NCI-H2107 treated with DMSO at 0.1 percent for 48 hours (cell line): ENCODE results near the gene PTPRN2.

ENCODE experiments used
- DNase-seq: peaks from one replicate; lab custom pipeline; 2025; ENCODE audit not compliant: unreplicated experiment; lab: John Stamatoyannopoulos, UW

The PTPRN2 gene

DNA sequence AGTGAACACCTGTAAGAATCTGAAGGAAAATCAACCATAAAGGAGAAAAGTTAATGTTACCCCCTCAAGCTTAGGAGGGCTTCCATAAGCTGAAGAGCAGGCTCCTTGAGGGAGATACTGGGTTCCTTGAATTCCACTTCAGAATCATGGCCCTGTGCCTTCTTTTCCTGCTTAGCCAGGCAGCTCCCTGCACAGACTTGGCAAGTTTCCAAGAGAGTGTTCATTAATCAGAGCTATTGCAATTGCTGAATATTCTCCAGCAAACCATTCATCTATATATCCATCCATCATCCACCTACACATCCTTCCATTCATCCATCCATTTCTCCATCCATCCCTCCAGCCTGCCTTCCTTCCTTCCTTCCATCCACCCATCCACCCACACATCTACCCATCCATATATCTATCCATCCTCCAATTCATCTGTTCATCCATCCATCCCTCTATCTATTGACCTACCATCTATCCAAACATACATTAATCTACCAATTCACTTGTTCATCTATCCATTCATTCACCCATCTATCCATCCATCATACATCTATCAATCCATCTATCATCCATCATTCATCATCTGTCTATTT is 574.4 kb downstream of the PTPRN2 start:
- no peak for DNase-seq

DNA sequence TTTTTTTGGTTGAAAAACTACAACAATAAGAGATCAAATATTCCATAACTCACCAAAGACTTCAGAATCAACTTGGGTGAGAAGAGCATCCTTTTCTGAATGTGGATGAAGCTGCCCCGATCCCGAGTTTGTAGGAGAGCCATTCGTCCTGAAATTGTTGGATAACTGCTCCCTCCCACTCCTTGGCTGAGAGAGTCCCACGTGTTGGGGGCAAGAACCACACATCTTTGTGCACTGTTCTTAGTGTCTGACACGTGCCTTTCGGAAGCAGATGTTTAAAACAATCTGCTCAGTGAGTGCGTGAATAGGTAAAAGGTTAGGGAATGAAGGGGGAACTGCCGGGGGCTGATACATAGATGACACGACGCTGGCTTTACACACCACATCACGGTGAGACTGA is 575.7 kb downstream of the PTPRN2 start:
- DNase-seq, result no peak

- no peak for DNase-seq
Observed at GRCh38 chr7:158010961-158011693, 576.5 kb downstream of the PTPRN2 start.

DNA sequence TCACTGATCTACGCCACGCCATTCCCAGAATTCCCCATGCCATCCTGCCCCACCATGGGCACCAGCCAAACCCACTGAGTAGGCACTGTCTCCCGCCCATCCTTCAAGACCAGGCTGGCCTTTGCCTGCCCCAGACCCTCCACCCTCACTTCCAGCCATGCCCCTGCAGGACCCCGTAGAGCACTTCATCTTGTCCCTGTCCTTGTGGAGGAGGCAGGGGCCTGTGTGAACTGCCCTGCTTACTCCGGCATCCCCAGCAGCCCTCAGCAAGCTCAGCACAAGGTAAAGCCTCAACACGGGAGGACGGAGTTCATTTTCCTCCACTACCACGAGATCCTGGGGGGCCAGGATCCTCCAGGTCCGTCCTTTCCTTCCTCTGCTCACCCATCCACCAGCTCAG is 577.7 kb downstream of the PTPRN2 start:
- no peak for DNase-seq

DNA sequence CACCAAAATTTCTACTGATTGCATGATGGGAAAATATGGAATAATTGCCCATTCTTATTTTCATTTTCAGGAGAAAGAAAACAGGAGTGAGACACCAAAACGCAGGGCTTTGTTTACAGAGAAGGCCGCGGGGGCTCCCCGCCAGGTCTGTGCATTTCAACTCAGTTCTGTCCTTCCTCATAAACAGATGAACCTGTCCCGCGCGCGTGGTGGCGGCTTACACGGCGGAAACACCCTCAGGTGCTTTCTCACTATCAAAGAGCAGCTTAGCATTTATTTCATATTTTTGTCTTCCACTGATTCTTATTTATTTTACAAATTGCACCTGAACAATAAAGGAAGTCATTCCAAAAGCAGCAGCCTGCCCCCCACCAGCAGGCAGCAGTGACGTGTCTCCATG is 579.4 kb downstream of the PTPRN2 start:
- DNase-seq, result no peak

- DNase-seq, result no peak
Observed at GRCh38 chr7:158007697-158008257, 579.8 kb downstream of the PTPRN2 start.

- no peak for DNase-seq
Observed at GRCh38 chr7:158006841-158007696, 580.6 kb downstream of the PTPRN2 start.

- no peak for DNase-seq
Observed at GRCh38 chr7:158005531-158005930, 582.1 kb downstream of the PTPRN2 start.

GRCh38 chr7:158004123-158004490 is 583.5 kb downstream of the PTPRN2 start:
- DNase-seq, result no peak

DNA sequence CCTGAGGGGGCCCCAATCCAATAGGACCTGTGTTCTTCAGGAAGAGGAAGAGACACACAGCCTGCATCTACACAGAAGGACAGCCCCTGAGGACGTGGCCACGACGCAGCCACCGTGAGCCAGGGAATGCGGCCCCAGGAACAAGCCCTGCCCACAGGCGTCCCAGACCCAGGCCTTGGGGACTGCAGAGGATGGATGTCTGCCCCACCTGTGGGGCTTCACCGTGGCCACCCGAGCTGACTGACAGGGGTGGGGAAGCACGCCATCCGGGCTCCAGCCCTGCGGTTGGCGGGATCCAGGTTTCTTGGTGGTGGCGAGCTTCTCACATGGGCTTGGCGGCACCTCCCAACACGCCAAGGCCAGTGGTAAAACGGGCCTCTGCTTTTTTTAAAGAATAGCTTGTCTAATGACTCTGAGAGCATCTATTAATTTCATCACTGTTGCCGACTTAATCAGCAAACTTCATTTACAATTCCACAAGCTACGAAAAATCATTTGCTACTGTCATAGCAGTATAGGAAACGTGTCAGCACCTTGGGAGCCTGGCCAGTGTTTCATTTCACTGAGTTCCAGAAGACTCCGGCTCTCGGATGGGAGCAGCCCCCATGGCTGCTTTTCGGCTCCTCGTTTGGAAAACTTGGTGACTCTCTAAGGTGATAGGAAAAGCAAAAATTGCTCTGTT is 584.0 kb downstream of the PTPRN2 start:
- no peak for DNase-seq

GRCh38 chr7:158002486-158003080 is 585.0 kb downstream of the PTPRN2 start:
- DNase-seq, result no peak

- peak; percentile 79 for DNase-seq
Observed at GRCh38 chr7:158001621-158002320, 585.9 kb downstream of the PTPRN2 start.

DNA sequence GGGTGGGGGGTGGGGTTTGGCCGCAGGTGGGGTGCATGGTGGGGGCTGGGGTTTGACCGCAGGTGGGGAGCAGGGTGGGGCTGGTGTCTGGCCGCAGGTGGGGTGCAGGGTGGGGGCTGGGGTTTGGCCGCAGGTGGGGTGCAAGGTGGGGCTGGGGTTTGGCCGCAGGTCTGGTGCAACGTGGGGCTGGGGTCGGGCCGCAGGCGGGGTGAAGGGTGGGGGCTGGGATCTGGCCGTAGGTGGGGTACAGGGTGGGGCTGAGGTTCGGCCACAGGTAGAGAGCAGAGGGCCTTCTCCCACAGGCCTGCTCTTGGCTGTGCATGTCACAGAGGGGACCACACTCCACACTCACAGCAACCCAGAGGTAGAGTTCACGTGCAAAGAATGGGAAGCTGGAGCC is 586.6 kb downstream of the PTPRN2 start:
- no peak for DNase-seq

DNA sequence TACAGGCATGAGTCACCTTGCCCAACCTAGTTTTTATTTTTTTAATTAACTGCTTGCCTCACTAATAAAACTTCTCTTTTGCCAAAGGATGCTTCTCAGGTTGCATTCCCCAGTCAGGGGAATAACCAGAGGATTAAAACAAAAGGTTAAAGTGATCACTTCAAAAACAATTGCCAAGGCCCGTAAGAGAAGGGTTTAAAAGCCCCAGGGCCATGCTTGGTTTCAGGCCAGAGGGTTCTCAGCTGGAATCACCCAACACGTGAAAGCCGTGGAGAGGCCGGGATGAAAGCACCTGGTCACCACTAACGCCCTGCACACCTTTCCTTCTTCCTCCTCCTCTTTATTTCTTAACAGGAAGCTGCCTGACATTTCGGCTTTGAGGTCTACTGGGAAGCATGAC is 587.5 kb downstream of the PTPRN2 start:
- DNase-seq, result peak; percentile 90

GRCh38 chr7:157998884-157999552 is 588.6 kb downstream of the PTPRN2 start:
- no peak for DNase-seq

GRCh38 chr7:157997471-157997870 is 590.2 kb downstream of the PTPRN2 start:
- no peak for DNase-seq

DNA sequence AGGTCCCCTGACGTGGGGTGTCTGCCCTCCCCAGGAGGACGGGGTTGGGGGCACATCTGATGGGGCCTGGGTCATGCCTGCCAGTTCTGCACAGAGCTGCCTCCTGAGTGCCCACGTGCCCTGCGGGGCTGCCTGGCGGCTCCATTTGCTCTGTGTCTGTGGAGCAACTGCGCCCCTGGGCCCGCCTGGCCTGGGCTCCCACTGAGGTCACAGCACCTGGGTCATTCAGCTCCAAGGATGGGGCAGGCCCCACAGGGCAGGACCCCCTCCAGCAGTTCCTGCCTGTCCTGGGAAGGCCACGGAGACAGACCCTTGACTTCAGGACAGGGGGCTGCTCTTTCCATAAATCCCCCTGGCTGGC is 590.6 kb downstream of the PTPRN2 start:
- DNase-seq, result no peak

- DNase-seq, result no peak
Observed at GRCh38 chr7:157996359-157997079, 591.1 kb downstream of the PTPRN2 start.

DNA sequence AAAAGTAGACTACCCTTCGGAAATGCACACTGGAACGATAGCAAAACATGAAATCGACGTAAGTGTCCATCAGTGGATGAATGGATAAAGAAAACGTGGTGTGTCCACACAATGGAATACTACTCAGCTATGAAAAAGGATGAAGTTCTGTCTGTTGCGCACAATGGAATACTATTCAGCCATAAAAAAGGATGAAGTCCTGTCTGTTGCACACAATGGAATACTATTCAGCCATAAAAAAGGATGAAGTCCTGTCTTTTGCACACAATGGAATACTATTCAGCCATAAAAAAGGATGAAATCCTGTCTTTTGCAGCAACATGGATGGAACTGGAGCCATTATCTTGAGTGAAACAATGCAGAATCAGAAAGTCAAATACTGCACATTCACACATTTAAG is 591.8 kb downstream of the PTPRN2 start:
- no peak for DNase-seq
